Measurements from ENCODE around the gene LRFN5. TPM values are rescaled to one million over a fixed set of nuclear protein-coding genes. Genes with fewer than 3 reads are reported as not detected.

The LRFN5 gene
- total RNA-seq, 1 experiment from 2014 or later = 15.8 TPM

- no peak overlapping the region for H3K4me3 Mint-ChIP-seq
- H3K36me3 Mint-ChIP-seq = no peaks in the 10 kb centered on the region
- peak; percentile 75 for ATAC-seq
- ChIA-PET CTCF (interaction anchor here (0.7 kb wide), 1 partner anchor 149 kb away, joined by 3 read pairs; no protein-coding TSS in a partner anchor), POLR2A (no interaction called here)
- H3K9me3 Mint-ChIP-seq = no peaks in the 10 kb centered on the region
- no peak overlapping the region for H3K27ac Mint-ChIP-seq
- peaks cover 4% of the 10 kb centered on the region for H3K4me1 Mint-ChIP-seq
- no peaks in the 10 kb centered on the region for H3K27me3 Mint-ChIP-seq (ENCODE audit: low read depth)
- no peak for DNase-seq (ENCODE audit: low spot score)
- TF ChIP-seq PRDM15 (CRISPR knock-in tag; IDR thresholded peaks at IDR 0.05) = no peak
- TF ChIP-seq ZNF423 (CRISPR knock-in tag; IDR thresholded peaks at IDR 0.05) = no peak
- no peak for TF ChIP-seq IRF1 (CRISPR knock-in tag; IDR thresholded peaks at IDR 0.05)
- TF ChIP-seq E2F4 (CRISPR knock-in tag; IDR thresholded peaks at IDR 0.05; ENCODE audit: borderline replicate concordance, low read depth) = no peak
- no peak for TF ChIP-seq ZNF425 (CRISPR knock-in tag; conservative IDR thresholded peaks at IDR 0.05)
- TF ChIP-seq ZNF532 (CRISPR knock-in tag; IDR thresholded peaks at IDR 0.05; ENCODE audit: borderline replicate concordance) = no peak
- TF ChIP-seq MAX (CRISPR knock-in tag; IDR thresholded peaks at IDR 0.05) = no peak
- TF ChIP-seq AR (CRISPR knock-in tag; IDR thresholded peaks at IDR 0.05) = no peak
- no peak for TF ChIP-seq MXD4 (CRISPR knock-in tag; IDR thresholded peaks at IDR 0.05; ENCODE audit: borderline replicate concordance)
- no peak for TF ChIP-seq CDX4 (CRISPR knock-in tag; IDR thresholded peaks at IDR 0.05; ENCODE audit: borderline replicate concordance)
- TF ChIP-seq ZNF121 (CRISPR knock-in tag; IDR thresholded peaks at IDR 0.05) = no peak
- no peak for TF ChIP-seq ATF2 (CRISPR knock-in tag; IDR thresholded peaks at IDR 0.05; ENCODE audit: borderline replicate concordance, low read depth)
- TF ChIP-seq STAT6 (CRISPR knock-in tag; conservative IDR thresholded peaks at IDR 0.05; ENCODE audit: low read depth) = no peak
- TF ChIP-seq ZNF416 (CRISPR knock-in tag; IDR thresholded peaks at IDR 0.05) = no peak
These were observed 318.7 kb downstream of the LRFN5 start for GRCh38 chr14:41925409-41925808.
